Stimulated activated CD8-positive, alpha-beta memory T cell treated with anti-CD3 and anti-CD28 coated beads, Interleukin-2, amount 100 ng/mL, for 48 hours (primary cell): ENCODE measurements around the gene B4GALT5.
"Not testable (repeated sequence)": the region's sequence is repeated elsewhere in the genome, so short reads cannot be mapped to it uniquely, and the experiment has no call there.

Experiments
- DNase-seq, 2 donors: peaks; one replicate each; pipeline ENCODE4 v3.0.0-alpha.2; 2020; ENCODE audit warnings: low read depth in 2 of 2

B4GALT5 gene

DNA sequence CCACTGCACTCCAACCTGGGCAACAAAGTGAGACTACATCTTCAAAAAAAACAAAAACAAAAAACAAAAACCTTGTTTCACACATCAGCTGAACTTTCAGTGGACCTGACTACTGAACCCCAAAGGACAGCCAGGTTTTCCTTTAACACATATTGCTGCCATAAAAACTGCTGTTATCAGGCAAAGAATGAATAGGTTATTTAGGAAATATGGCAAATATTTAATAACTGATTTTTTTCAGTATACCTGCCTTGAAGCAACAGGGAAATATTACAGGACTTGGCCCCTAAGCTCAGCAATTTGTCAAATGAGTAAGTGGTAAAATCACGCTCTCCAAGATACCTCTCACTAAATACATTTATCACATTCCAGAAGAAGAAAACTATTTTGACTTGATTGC is 34.0 kb downstream of the B4GALT5 start:
- DNase-seq = no peak

- no peak for DNase-seq
These were observed 35.6 kb downstream of the B4GALT5 start for GRCh38 chr20:49677777-49678758.

DNA sequence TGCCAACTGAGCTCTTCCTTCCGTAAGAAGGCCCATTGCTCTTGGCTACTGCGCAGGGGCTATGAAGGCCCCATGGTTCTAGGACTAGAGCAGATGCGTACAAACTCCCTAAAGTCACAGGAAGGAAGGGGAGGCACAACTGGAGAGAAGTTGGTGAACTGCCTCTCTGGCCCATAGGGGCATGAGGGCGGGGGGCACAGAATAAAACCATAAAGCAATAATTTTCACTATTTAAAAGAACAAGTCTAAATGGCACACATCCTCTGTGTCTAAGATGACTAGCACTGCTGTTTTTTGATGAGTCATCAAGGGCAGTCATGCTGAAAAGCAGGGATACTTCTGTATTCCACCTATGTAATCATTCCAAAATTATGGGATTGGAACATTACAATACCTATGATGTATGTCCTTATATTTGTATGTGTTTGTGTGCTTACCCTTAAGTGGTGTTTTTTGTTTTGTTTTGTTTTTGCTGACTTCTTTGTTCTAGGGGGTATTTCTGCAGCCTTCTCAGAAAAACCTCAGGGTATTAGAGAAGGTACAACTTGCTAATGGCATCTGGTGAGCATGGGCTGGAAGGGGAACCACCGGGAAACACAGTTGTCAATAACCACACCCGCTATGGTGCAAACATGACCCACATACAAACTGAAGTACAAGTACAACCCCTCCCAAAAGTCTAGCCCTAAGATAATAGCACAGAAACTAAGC is 36.9 kb downstream of the B4GALT5 start:
- no peak for DNase-seq

- DNase-seq = no peak
These were observed 38.1 kb downstream of the B4GALT5 start for GRCh38 chr20:49675368-49676151.

DNA sequence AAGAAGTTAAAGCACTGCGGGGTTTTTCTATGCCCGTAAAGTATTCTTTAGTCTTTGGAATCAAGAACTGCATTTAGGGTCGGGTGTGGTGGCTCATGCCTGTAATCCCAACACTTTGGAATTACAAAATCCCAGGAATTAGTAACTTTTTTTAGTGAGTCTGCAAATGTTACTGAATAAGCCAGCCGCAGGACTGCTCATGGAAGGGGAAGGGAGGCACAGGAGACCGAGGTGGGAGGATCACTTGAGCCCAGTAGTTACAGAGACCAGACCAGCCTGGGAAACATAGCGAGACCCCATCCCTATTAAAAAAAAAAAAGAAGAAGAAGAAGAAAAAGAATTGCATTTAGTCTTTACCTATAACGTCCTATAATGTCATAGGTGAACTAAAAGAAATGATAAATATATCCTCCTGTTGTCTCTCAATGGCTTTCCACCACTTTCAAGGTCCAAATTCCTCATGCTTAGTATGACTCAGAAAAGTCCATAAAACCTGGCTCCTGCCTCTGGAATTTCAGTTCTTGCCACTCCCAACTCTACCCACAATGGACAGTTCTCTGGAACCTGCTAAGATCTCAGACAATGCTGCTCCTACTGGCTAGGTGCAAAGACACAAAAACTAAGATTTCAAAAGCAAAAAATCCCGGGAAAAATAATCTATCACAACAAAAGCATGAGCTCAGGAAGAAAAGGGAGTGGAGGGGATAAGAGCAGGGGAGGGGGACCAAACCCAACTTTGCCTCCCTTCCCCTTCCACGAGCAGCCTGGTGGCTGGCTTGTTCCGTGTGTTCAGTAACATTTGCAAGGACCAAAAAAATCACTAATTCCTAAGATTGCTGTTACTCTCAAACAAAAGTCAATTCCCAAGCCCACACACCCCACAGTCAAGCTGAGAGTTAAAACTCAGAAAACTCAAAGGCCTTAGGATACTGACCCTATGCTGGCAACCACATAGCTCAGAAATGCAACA is 39.0 kb downstream of the B4GALT5 start:
- DNase-seq = no peak

DNA sequence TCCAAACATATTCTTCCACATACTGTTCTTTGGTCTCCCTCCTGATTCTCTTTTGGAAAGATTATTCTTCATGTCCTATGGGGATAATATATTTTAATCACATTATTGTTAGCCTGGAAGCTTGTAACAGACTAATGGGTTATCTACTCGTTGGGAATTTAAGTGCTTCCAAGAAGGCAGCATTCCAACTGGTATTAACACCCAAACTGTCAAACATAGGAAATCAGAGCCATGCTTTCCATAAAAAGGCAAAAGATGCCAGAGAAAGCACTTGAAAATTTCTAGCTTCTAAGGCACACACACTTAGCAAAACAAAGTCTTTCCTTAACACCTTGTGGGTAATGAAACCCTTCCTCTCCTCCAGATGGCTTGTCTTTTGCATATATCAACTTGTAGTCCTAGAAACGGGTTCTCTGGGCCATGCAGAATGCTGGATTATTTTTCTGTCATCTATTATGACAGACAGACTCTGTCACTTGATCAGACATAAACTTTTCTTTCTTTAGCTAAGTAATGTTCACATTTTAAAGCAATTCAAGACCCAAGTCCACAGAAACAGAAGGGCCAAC is 41.5 kb downstream of the B4GALT5 start:
- DNase-seq = no peak

DNA sequence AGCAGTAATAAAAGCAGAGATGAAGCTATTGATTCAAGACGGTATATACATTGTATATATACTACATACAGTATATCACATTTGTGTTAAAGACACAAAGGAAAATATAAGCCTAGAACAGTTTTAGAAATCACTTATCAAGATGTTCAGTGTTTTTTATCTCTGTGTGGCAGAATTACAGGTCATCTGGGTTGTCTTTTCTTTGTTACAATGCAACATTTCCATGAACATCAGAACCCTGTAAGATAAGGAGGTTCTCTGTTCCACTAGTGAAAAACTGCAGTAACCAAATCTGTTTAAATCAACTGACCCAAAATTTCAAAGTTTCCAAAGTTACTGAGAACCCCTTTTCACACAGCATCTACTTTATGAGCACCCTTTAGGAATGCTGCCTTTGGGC is 42.2 kb downstream of the B4GALT5 start:
- DNase-seq = no peak

DNA sequence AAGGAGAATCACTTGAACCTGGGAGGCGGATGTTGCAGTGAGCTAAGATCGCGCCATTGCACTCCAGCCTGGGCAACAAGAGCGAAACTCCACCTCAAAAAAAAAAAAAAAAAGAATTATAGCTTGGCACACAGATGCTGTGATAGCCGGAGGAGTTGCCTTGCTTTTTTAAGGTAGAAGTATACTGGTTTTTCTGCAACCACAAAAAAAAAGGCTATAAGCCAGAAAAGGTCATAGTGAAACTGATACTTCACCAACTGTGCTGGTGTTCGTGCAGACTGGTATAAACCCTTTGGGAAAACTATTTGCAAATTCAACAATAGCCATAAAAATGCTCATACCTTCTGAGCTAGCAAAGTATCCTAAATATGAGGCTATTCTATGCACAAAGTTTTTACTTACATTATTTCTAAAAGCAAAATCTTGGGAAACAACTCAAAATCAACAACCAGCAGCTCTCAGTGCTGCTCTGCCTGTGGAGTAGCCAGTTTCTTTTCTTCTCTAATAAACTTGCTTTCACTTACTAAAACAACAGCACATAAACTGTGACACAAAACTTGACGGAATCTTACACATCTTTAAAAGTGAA is 44.0 kb downstream of the B4GALT5 start:
- no peak for DNase-seq

GRCh38 chr20:49668878-49669195 is 44.8 kb downstream of the B4GALT5 start:
- not testable (repeated sequence) for DNase-seq

- peak; percentile 54 to 62 for DNase-seq
These were observed 45.3 kb downstream of the B4GALT5 start for GRCh38 chr20:49668181-49668877.

GRCh38 chr20:49666911-49667310 is 46.8 kb downstream of the B4GALT5 start:
- DNase-seq = no peak

- no peak for DNase-seq
These were observed 47.9 kb downstream of the B4GALT5 start for GRCh38 chr20:49665796-49666195.

GRCh38 chr20:49664612-49665313 is 48.9 kb downstream of the B4GALT5 start:
- DNase-seq = no peak

GRCh38 chr20:49663112-49663511 is 50.6 kb downstream of the B4GALT5 start:
- DNase-seq = no peak

DNA sequence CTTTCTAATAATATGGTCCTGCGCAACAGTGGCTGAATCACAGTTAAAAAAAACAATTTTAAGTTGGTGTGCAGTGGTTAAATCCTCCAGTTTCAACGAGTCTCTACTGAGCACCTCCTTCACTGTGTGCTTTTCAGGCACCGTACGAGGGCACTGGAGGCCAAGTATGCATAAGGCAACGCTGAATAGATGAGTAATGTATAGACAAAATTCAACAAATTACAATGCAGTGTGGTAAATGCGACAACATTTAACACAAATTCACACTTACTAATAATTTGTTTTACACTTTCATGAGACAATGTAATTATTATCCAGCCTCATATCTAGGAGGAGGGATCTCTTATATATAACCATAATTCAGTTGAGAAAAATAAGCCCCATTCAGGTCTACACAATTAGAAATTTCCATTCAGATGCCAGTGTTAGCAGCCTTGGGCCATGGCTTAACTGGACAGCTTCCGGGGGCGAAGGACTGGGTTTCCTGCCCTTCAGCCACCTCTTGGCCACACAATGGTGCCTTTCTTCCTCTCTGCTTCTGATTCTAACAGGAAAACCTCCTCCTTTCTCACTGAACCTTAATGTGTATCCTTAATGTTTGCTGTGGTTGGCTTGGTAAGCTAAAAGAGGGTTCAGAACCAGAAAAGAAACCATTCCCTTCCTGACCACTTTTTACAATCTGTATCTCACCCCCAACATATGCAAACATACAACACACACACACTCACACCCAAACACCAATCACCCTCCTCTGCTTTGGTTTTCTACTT is 51.9 kb downstream of the B4GALT5 start:
- DNase-seq = no peak

DNA sequence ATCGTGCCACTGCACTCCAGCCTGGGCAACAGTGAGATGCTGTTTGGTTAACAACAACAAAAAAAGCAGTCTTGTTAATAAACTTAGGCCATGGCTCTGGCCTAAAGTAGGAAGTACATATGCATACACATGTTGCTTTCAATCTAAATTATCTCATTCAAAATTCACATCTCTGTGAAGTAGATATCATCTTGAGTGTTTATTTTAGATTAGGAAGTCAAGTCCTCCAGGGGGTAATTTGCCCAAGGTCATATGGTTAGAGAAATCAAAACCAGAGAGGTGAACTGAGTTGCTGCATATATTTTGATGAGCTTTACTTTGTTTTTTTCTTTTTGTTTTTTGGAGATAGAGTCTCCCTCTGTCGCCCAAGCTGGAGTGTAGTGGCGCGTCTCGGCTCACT is 52.8 kb downstream of the B4GALT5 start:
- no peak for DNase-seq

DNA sequence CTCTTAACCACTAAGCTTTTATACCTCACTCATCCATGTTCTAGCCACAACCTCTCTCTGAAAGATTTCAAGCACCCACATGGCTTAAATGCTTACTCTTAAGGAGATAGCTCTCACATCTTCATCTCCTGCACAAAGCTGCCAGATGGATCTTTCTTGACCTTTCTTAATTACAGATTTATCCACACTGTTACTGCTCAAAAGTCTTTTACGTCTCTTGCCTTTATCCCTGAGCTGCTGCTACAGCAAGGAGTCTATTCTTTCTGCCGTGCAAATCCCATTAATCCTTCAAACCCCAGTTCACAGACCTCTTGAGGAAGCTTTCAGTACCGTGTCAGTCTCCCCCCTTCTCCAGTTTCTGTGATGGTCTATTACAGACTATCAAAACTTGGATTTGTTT is 54.6 kb downstream of the B4GALT5 start:
- DNase-seq = no peak

GRCh38 chr20:49658508-49658907 is 55.2 kb downstream of the B4GALT5 start:
- no peak for DNase-seq
